GM12875 (cell line): Measurements from ENCODE around the gene YIPF4.
A peak's percentile ranks its signal among the peaks of the same experiment; 100 is the strongest.

Experiments used
- H3K4me3 ChIP-seq: one replicate; pipeline ENCODE4 v1.5.1; 2011; ENCODE audit warnings: low read depth, low read length, control low read depth
- TF ChIP-seq, protein P1 (sequence below): IDR thresholded peaks from 2 replicates; pipeline ENCODE4 v1.5.1; 2011; ENCODE audit warnings: low read depth, mild to moderate bottlenecking, control low read depth, inconsistent platforms, low read length, moderate library complexity, borderline replicate concordance; ENCODE audit not compliant: insufficient read depth

The YIPF4 gene

GRCh38 chr2:32277674-32278477 lies at the start of gene YIPF4:
Gene YIPF4, plus strand, starts transcription at chr2:32277904. Its CDS starts 252 bp downstream, at chr2:32278156.
- H3K4me3 ChIP-seq = peak within 1 kb of the TSS; percentile 86
- TF ChIP-seq, protein P1, sequence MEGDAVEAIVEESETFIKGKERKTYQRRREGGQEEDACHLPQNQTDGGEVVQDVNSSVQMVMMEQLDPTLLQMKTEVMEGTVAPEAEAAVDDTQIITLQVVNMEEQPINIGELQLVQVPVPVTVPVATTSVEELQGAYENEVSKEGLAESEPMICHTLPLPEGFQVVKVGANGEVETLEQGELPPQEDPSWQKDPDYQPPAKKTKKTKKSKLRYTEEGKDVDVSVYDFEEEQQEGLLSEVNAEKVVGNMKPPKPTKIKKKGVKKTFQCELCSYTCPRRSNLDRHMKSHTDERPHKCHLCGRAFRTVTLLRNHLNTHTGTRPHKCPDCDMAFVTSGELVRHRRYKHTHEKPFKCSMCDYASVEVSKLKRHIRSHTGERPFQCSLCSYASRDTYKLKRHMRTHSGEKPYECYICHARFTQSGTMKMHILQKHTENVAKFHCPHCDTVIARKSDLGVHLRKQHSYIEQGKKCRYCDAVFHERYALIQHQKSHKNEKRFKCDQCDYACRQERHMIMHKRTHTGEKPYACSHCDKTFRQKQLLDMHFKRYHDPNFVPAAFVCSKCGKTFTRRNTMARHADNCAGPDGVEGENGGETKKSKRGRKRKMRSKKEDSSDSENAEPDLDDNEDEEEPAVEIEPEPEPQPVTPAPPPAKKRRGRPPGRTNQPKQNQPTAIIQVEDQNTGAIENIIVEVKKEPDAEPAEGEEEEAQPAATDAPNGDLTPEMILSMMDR = no peak

DNA sequence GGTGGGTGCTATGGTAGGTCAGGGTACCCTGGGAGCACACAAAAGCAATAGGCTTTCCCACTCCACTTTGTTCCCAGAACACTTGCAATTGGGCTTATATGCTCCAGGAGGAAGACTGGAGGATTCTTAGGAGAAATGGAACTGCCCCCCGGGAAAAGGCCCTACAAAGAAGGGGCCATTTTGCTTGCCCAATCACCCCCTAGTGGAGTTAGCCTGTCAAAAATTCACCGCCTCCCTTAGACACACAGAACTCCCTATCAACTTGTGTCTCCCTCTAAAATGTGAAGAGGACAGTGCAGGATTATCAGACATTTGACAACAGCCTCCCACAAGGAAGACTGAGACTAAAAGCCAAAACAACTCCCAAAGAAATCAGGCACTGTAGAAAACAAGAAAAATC lies 49.5 kb upstream of the YIPF4 start:
- no peak overlapping the region for H3K4me3 ChIP-seq
- TF ChIP-seq, protein P1 = no peak

GRCh38 chr2:32229635-32230034 lies 48.1 kb upstream of the YIPF4 start:
- TF ChIP-seq, protein P1 = no peak
- no peak overlapping the region for H3K4me3 ChIP-seq

DNA sequence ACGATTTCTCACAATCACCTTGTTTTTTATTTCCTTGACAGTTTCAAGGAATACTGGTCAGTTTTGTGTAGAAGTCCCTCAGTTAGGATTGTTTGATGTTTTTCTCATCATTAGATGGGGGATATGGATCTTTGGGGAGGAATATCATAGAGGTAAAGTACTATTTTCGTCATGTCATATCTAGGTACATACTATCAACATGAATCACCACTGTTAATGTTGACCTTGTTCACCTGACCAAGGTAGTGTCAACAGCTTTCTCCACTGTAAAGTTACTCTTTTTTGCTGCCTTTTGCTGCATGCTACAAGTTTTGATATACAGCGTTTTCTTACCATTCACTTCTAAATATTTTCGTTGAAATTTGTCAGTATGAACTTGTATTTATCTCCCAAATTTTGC lies 45.7 kb upstream of the YIPF4 start:
- TF ChIP-seq, protein P1 = no peak
- no peak overlapping the region for H3K4me3 ChIP-seq

DNA sequence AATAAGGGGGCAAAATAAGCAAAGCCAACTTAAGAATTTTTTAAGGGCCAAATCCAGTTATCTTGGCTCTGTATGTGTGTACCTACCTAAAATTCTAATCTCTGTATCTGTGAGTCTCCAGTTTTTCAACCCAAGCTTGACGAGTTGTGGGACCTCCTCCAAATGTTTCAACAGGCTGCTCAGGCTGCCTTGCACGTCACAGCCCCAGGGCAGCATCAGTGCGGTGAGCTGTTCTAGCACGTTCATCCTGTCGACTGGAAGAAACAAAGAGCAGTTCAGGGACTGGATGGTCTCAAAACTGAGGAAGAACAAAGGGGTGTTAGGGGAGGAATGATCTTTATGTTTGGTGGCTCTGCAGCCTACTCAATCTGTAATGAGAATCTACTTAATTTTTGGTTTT lies 42.4 kb upstream of the YIPF4 start:
- TF ChIP-seq, protein P1 = no peak
- H3K4me3 ChIP-seq = no peak overlapping the region

- no peak overlapping the region for H3K4me3 ChIP-seq
- TF ChIP-seq, protein P1 = no peak
Observed at GRCh38 chr2:32237488-32237887, 40.2 kb upstream of the YIPF4 start.

- no peak overlapping the region for H3K4me3 ChIP-seq
- TF ChIP-seq, protein P1 = no peak
Observed at GRCh38 chr2:32237996-32238395, 39.7 kb upstream of the YIPF4 start.
